GM12875 (cell line): ENCODE results near the gene TMEM247.

Experiments used
- H3K4me3 ChIP-seq: one replicate; pipeline ENCODE4 v1.5.1; 2011; ENCODE audit warnings: low read depth, low read length, control low read depth
- TF ChIP-seq, protein P1 (sequence below): IDR thresholded peaks from 2 replicates; pipeline ENCODE4 v1.5.1; 2011; ENCODE audit warnings: low read depth, mild to moderate bottlenecking, control low read depth, inconsistent platforms, low read length, moderate library complexity, borderline replicate concordance; ENCODE audit not compliant: insufficient read depth

TMEM247 gene

DNA sequence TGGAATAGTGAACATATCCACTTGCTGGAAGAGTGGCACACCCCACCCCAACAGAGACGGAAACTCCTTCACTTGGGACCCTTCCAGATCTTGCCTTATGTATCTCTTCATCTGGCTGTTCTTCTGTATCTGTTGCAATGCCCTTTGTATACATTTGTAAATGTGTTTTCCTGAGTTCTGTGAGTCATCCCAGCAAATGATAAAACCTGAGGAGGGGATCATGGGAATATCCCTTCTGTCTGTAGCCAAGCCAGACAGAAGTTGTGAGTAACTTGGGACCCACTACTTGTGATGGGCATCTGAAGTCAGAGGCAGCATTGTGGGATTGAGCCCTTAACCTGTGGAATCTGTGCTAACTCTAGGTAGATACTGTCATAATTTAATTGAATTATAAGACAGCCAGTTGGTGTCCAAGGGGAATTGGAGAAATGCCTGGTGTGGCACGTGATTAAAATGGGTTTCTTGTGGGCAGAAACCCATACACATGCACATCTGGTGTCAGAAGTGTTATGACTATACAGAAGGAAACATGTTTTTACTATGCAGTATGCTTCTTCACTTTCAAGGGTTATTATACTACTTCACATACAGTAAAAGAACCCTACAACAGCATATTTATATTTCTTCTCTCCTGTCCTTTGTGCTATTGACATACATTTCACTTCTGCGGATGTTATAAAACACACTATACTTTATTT lies 32.3 kb upstream of the TMEM247 start:
- H3K4me3 ChIP-seq: no peak overlapping the region
- TF ChIP-seq, protein P1, sequence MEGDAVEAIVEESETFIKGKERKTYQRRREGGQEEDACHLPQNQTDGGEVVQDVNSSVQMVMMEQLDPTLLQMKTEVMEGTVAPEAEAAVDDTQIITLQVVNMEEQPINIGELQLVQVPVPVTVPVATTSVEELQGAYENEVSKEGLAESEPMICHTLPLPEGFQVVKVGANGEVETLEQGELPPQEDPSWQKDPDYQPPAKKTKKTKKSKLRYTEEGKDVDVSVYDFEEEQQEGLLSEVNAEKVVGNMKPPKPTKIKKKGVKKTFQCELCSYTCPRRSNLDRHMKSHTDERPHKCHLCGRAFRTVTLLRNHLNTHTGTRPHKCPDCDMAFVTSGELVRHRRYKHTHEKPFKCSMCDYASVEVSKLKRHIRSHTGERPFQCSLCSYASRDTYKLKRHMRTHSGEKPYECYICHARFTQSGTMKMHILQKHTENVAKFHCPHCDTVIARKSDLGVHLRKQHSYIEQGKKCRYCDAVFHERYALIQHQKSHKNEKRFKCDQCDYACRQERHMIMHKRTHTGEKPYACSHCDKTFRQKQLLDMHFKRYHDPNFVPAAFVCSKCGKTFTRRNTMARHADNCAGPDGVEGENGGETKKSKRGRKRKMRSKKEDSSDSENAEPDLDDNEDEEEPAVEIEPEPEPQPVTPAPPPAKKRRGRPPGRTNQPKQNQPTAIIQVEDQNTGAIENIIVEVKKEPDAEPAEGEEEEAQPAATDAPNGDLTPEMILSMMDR: no peak

DNA sequence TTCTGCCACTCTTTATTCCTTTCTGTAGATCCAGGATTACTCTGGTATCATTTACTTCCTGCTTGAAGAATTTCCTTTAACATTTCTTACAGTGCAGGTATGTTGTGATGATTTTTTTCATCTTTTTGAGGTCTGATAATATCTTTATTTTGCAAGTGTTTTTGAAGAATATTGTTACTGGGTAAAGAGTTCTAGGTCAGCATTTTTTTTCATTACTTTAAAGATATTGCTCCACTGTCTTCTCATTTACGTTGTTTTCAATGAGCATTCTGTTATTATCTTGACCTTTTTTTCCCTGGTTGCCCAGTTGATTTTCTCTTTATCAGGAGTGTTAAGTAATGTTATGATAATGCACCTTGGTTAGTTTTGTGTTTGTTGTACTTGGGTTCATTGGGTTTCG lies 31.7 kb upstream of the TMEM247 start:
- H3K4me3 ChIP-seq: no peak overlapping the region
- TF ChIP-seq, protein P1: no peak

DNA sequence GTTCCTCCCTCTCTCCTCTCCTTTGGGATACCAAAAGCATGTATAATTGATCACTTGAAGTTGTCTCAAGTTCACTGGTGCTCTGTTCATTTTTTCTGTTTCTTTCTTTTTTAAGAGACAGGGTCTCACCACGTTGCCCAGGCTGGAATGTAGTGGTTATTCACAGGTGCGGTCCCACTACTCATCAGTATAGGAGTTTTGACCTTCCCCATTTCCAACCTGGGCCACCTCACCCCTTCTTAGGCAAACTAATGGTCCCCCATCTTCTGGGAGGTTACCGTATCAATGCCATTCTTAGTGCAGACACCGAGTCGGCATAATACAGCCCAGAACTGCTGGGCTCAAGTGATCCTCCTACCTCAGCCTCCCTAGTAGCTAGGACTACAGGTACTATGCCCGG lies 31.3 kb upstream of the TMEM247 start:
- H3K4me3 ChIP-seq: no peak overlapping the region
- TF ChIP-seq, protein P1: no peak

DNA sequence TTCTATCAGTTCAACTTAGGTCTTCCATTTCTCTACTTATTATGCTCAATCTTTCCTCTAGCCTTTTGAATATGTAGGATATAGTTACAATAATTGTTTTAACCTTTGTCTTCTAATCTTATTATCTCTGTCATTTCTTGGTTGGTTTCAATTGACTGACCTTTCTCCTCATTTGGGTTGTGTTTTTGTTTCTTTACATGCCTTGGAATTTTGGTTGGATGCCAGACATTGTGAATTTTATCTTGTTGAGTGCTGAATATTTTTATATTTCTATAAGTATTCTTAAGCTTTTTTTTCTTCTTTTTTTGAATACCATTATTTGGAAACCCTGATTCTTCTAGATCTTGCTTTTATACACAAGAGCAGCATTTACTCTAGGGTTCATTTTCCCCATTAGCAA lies 30.7 kb upstream of the TMEM247 start:
- TF ChIP-seq, protein P1: no peak
- no peak overlapping the region for H3K4me3 ChIP-seq

DNA sequence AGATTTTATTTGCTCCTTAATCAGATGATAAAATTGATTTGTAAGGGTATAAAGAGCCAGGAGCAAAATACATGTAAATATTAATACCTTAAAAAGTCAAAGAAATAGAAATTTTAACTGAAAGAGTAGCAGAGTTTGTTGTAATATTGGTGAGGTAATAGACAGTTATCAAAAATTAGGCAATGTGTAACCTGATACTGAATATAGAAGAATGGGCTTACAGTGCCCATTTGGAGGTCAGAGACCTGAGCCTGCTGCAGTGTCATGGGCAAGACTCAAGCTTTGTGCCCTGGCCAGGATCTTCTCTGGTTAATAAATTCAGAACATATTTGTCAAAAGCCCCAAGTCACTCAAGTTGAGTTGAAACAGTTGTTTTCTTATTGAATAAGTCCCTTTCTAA lies 29.7 kb upstream of the TMEM247 start:
- TF ChIP-seq, protein P1: no peak

DNA sequence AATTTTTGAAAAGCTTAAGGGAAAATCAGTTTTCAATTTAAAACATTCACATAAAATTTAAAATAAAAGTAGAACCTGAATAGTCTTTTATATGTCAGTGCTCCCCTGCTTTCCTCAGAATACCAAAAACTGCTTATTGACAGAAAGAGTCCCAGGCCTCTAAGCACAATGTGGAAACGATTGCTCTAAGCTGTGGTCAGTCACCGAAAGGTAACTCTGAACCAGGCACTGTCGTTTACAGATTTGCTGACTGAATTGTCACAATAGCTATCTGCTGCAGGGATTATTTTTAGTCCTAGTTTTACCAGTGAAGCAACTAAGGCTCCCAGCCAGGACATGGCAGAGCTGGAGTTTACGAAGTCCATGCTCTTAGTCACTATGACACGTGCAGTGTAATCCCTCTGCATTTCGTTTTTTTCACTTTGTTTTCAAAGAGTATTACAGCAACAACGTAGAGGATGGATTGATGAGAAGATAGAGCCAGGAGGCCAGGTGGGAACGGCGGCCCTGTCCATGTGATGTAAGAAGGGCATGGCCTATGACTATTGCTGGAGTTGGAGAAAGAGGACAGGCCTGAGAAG lies 28.1 kb upstream of the TMEM247 start:
- TF ChIP-seq, protein P1: no peak
- no peak overlapping the region for H3K4me3 ChIP-seq

More for the DNA sequence above, 29.7 kb upstream of the TMEM247 start:
- H3K4me3 ChIP-seq: no peak overlapping the region

DNA sequence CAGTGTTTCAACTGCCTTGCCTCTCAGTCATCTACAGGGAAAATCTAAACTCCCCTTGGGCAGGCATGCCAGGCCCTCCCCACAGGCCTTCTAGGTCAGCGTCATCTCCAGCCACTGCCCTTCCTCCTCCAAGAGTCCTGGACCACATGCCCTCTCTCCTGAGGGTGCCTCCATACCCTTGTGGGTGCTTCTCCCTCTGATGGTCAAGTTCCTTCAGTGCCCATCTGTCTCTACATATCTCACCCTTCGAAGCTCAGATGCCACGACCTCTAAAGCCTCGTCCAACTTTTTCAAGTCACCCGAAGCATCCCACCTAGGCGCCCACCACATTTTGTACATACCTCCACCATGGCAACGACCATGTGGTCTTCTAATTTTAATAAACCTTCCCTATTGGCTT lies 22.6 kb upstream of the TMEM247 start:
- TF ChIP-seq, protein P1: no peak

More for the DNA sequence above, 22.6 kb upstream of the TMEM247 start:
- H3K4me3 ChIP-seq: no peak overlapping the region
